ENCODE data around the gene ZNF550. TPM values are rescaled to one million over a fixed set of nuclear protein-coding genes. Genes with fewer than 3 reads are reported as not detected.

Gene ZNF550
- total and polyA plus RNA-seq, 10 of the 15 experiments (the other 5 are each of a cell fraction or from before 2014, with no cell fraction given): 2.6 to 14.0 (median 7.4) TPM

DNA sequence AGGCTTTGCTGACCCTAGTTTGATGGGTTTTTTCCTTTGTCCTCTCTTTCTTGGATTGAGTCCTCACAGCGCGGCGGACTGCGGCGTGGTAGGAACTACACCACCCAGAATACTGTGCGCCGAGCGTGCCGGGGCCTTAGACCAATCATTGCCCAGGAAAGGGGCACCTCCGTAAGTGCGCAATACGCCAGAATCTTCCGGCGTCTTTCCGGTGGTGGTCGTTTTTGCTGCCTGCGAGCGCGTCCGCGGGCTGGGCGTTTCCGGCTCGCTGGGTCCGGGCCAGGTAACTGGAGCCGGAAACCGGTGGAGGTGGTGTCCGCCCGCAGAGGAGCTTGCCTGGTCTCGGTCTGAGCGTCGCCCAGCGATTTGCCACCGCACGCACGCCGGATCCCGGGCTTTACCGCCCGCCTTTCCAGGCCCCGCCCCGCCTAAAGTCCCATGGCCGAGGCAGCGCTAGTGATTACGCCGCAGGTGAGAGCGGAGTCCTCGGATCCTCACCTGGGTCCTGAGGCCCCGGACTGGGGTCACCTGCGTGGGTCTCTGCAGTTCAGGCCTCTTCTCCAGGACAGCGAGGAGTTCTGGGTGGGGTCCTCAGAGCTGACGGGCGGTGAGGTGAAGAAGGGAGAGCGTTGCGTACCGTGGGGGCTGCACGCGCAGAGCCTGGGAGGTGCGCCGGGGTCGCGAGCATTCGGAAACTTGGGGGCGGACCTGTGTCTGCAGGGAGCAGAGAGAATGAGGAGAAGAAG is 32.4 kb downstream of the ZNF550 start, which contains the start of gene ZNF549:
TSS of gene ZNF549 (plus strand) at position 221 of the 746 bp plus-strand sequence. CDS start at position 439, 218 bp downstream.
- Histone ChIP-seq H3K9ac (ENCODE audit: control insufficient read depth, insufficient read depth, low read length) (peak within 1 kb of the TSS; percentile 73; the same call in 1 of the 2 replicates), H3K4me1 (ENCODE audit: control insufficient read depth, insufficient read depth, low read length) (no peaks in the 10 kb centered on the region; the same call in 1 of the 2 replicates), H3K4me2 (ENCODE audit: control insufficient read depth, insufficient read depth) (peak within 1 kb of the TSS; percentile 77), H3K36me3 (ENCODE audit: control insufficient read depth in 2 of 2, insufficient read depth in 2 of 2, low read length in 1 of 2) (no peaks in the 10 kb centered on the region), H4K20me1 (ENCODE audit: control insufficient read depth, insufficient read depth) (no peaks in the 10 kb centered on the region), H3K79me2 (ENCODE audit: control insufficient read depth, insufficient read depth, low read length) (peaks cover 4% of the 10 kb centered on the region), H3K4me3 (peak within 1 kb of the TSS; percentile 74), H3K27ac (ENCODE audit: control insufficient read depth, insufficient read depth) (peak within 1 kb of the TSS; percentile 69), H3K27me3 (replicated peaks in 1 of 2; ENCODE audit: control insufficient read depth in 2 of 2, insufficient read depth in 2 of 2, low read length in 1 of 2) (no peaks in the 10 kb centered on the region), H2AFZ (ENCODE audit: control insufficient read depth, low read depth, low read length) (peak within 1 kb of the TSS; percentile 55), H3K9me3 (replicated peaks; ENCODE audit: control insufficient read depth, insufficient read depth, low read length) (peaks cover 6% of the 10 kb centered on the region; the same call in 2 of the 3 replicates)
- ChIA-PET POLR2A (no interaction called here), CTCF (no interaction called here), RAD21 (ENCODE audit: unreplicated experiment) (no interaction called here), SMC1A (ENCODE audit: uncharacterized antibody, unreplicated experiment) (no interaction called here)
- TSS peak; percentile 70 for BruUV-seq (replicated peaks)
- DNase-seq (ENCODE audit: low read depth, low spot score) (peak; percentile 55), ATAC-seq (peak; percentile 100), FAIRE-seq (peak; percentile 65)
- in situ Hi-C loops (cut with MboI) (no loop called here), intact Hi-C loops (cut with micrococcal nuclease; ENCODE audit: unreplicated experiment) (no loop called here)
- 1% methylated on average over 63 of the region's 64 CpGs for WGBS (ENCODE audit: insufficient coverage, insufficient replicate concordance, low lambda C conversion rate, missing lambda C conversion rate)
- TF ChIP-seq SREBF1 (IDR thresholded peaks at IDR 0.05; ENCODE audit: low read length) (peak; percentile 70), PML (IDR thresholded peaks at IDR 0.05; ENCODE audit: low read length) (0 out of 2 replicates have a peak, but pooled peaks have one; percentile 35), SP1 (IDR thresholded peaks at IDR 0.05; ENCODE audit: low read depth, low read length) (peak; percentile 29), CEBPB (IDR thresholded peaks at IDR 0.05; ENCODE audit: borderline replicate concordance in 1 of 2, low read depth in 2 of 2, low read length in 2 of 2) (no peak), EGR1 (IDR thresholded peaks at IDR 0.05; ENCODE audit: borderline replicate concordance in 1 of 2, low read depth in 2 of 2, low read length in 2 of 2) (peak in 1 of 2 experiments; percentile 59; a peak in 1 of 3 replicates), ATF7 (IDR thresholded peaks at IDR 0.05; ENCODE audit: low read depth) (0 out of 2 replicates have a peak, but pooled peaks have one; percentile 22), ZSCAN29 (IDR thresholded peaks at IDR 0.05) (no peak), SMAD1 (IDR thresholded peaks at IDR 0.05; ENCODE audit: low read depth, partially characterized antibody) (no peak), NFXL1 (IDR thresholded peaks at IDR 0.05; ENCODE audit: borderline replicate concordance) (no peak), IKZF2 (IDR thresholded peaks at IDR 0.05) (no peak), DPF2 (IDR thresholded peaks at IDR 0.05) (peak; percentile 37; the same call in 1 of the 2 replicates), POLR2AphosphoS2 (IDR thresholded peaks at IDR 0.05; ENCODE audit: low read depth, low read length) (peak; percentile 46; the same call in 1 of the 2 replicates), MTA2 (IDR thresholded peaks at IDR 0.05; ENCODE audit: low read depth) (no peak)
- TF ChIP-seq, protein P1, sequence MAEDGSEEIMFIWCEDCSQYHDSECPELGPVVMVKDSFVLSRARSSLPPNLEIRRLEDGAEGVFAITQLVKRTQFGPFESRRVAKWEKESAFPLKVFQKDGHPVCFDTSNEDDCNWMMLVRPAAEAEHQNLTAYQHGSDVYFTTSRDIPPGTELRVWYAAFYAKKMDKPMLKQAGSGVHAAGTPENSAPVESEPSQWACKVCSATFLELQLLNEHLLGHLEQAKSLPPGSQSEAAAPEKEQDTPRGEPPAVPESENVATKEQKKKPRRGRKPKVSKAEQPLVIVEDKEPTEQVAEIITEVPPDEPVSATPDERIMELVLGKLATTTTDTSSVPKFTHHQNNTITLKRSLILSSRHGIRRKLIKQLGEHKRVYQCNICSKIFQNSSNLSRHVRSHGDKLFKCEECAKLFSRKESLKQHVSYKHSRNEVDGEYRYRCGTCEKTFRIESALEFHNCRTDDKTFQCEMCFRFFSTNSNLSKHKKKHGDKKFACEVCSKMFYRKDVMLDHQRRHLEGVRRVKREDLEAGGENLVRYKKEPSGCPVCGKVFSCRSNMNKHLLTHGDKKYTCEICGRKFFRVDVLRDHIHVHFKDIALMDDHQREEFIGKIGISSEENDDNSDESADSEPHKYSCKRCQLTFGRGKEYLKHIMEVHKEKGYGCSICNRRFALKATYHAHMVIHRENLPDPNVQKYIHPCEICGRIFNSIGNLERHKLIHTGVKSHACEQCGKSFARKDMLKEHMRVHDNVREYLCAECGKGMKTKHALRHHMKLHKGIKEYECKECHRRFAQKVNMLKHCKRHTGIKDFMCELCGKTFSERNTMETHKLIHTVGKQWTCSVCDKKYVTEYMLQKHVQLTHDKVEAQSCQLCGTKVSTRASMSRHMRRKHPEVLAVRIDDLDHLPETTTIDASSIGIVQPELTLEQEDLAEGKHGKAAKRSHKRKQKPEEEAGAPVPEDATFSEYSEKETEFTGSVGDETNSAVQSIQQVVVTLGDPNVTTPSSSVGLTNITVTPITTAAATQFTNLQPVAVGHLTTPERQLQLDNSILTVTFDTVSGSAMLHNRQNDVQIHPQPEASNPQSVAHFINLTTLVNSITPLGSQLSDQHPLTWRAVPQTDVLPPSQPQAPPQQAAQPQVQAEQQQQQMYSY (CRISPR knock-in tag; IDR thresholded peaks at IDR 0.05): no peak
- TF ChIP-seq, protein P2, sequence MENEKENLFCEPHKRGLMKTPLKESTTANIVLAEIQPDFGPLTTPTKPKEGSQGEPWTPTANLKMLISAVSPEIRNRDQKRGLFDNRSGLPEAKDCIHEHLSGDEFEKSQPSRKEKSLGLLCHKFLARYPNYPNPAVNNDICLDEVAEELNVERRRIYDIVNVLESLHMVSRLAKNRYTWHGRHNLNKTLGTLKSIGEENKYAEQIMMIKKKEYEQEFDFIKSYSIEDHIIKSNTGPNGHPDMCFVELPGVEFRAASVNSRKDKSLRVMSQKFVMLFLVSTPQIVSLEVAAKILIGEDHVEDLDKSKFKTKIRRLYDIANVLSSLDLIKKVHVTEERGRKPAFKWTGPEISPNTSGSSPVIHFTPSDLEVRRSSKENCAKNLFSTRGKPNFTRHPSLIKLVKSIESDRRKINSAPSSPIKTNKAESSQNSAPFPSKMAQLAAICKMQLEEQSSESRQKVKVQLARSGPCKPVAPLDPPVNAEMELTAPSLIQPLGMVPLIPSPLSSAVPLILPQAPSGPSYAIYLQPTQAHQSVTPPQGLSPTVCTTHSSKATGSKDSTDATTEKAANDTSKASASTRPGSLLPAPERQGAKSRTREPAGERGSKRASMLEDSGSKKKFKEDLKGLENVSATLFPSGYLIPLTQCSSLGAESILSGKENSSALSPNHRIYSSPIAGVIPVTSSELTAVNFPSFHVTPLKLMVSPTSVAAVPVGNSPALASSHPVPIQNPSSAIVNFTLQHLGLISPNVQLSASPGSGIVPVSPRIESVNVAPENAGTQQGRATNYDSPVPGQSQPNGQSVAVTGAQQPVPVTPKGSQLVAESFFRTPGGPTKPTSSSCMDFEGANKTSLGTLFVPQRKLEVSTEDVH (IDR thresholded peaks at IDR 0.05; ENCODE audit: low read depth, partially characterized antibody): no peak
- TF ChIP-seq, protein P3, sequence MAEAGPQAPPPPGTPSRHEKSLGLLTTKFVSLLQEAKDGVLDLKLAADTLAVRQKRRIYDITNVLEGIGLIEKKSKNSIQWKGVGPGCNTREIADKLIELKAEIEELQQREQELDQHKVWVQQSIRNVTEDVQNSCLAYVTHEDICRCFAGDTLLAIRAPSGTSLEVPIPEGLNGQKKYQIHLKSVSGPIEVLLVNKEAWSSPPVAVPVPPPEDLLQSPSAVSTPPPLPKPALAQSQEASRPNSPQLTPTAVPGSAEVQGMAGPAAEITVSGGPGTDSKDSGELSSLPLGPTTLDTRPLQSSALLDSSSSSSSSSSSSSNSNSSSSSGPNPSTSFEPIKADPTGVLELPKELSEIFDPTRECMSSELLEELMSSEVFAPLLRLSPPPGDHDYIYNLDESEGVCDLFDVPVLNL (IDR thresholded peaks at IDR 0.05; ENCODE audit: low read depth, low read length): no peak
